GM21723 (cell line): ENCODE measurements around the gene IRS1.

Source experiments
- ATAC-seq: cut with Tn5 transposase; IDR thresholded peaks from one replicate; pipeline ENCODE4 v1.9.1; 2021; ENCODE audit warnings: mild to moderate bottlenecking, moderate library complexity; ENCODE audit not compliant: unreplicated experiment

IRS1 gene

GRCh38 chr2:226818930-226819329, 19.3 kb upstream of the IRS1 start:
- no peak for ATAC-seq

GRCh38 chr2:226813148-226813701, 13.6 kb upstream of the IRS1 start:
- peak; percentile 62 for ATAC-seq

GRCh38 chr2:226803410-226803809, 3.8 kb upstream of the IRS1 start:
- ATAC-seq = no peak

- ATAC-seq = no peak
Observed at GRCh38 chr2:226802573-226802972, 3.0 kb upstream of the IRS1 start.

GRCh38 chr2:226800941-226801784, 1.5 kb upstream of the IRS1 start:
- ATAC-seq = peak; percentile 79

GRCh38 chr2:226799976-226800940, 638 bp upstream of the IRS1 start:
- no peak for ATAC-seq

GRCh38 chr2:226798422-226799210, 1.0 kb downstream of the IRS1 start:
- peak; percentile 33 for ATAC-seq

GRCh38 chr2:226797989-226798421, 1.6 kb downstream of the IRS1 start:
- ATAC-seq = no peak

GRCh38 chr2:226797289-226797988, 2.2 kb downstream of the IRS1 start:
- no peak for ATAC-seq

GRCh38 chr2:226796840-226797288, 2.8 kb downstream of the IRS1 start:
- ATAC-seq = no peak

- no peak for ATAC-seq
Observed at GRCh38 chr2:226796012-226796839, 3.4 kb downstream of the IRS1 start.

GRCh38 chr2:226795281-226796011, 4.2 kb downstream of the IRS1 start:
- no peak for ATAC-seq

GRCh38 chr2:226794751-226795171, 4.9 kb downstream of the IRS1 start:
- ATAC-seq = no peak

- no peak for ATAC-seq
Observed at GRCh38 chr2:226794196-226794661, 5.4 kb downstream of the IRS1 start.

GRCh38 chr2:226793646-226794045, 6.0 kb downstream of the IRS1 start:
- ATAC-seq = no peak

- ATAC-seq = no peak
Observed at GRCh38 chr2:226792155-226792881, 7.3 kb downstream of the IRS1 start.

- ATAC-seq = peak; percentile 98
Observed at GRCh38 chr2:226791487-226792081, 8.0 kb downstream of the IRS1 start.
